ENCODE data around the gene APMAP.

DNA sequence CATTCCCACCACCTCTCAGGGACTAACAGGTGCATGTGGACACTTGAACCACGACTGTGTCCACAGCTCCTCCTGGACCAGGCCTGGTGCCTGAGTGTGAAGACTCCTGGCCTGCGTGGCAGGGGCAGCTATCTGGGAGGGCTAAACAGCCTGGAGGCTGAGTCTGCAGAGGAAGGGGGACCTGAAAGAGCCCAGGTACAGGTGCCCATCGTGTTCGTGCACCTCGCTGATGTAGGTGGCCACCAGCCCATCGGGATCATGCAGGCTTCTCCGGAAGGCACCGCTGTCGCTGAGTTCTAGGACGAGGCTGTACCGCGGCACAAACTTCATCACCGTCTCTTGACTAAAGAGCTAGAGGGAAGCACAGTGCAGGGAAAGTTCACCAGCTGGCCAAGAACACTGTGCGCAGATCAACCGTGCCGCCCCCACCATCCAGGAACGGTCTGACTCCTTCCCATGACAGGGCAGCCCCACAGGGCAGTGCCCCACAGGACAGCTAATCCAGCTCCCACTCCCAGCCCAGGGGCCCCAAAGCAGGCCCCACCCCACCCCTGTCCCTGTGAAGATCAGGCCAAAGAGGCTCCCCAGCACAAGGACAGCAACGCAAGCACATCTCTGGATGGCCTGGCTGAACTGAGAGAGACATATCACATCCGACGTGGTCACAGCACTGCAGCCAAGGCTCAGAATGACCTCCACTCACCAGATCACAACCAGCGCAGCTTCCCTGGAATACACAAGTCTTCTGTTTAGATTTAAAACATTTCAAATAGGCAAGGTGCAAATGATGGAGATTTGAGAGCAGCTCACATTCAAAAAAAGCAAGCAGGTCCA, 28.7 kb downstream of the APMAP start:
- TF ChIP-seq, protein P1, sequence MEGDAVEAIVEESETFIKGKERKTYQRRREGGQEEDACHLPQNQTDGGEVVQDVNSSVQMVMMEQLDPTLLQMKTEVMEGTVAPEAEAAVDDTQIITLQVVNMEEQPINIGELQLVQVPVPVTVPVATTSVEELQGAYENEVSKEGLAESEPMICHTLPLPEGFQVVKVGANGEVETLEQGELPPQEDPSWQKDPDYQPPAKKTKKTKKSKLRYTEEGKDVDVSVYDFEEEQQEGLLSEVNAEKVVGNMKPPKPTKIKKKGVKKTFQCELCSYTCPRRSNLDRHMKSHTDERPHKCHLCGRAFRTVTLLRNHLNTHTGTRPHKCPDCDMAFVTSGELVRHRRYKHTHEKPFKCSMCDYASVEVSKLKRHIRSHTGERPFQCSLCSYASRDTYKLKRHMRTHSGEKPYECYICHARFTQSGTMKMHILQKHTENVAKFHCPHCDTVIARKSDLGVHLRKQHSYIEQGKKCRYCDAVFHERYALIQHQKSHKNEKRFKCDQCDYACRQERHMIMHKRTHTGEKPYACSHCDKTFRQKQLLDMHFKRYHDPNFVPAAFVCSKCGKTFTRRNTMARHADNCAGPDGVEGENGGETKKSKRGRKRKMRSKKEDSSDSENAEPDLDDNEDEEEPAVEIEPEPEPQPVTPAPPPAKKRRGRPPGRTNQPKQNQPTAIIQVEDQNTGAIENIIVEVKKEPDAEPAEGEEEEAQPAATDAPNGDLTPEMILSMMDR (IDR thresholded peaks at IDR 0.05), result no peak
- TF ChIP-seq EP300 (IDR thresholded peaks at IDR 0.05) (no peak), POLR2AphosphoS5 (IDR thresholded peaks at IDR 0.05) (no peak)
